GM19455 (cell line): Measurements from ENCODE around the gene ITGAV.
"Not testable (repeated sequence)": the region's sequence is repeated elsewhere in the genome, so short reads cannot be mapped to it uniquely, and the experiment has no call there.

Experiments used
- ATAC-seq: cut with Tn5 transposase; IDR thresholded peaks from one replicate; pipeline ENCODE4 v1.9.1; 2021; ENCODE audit not compliant: unreplicated experiment

The ITGAV gene

DNA sequence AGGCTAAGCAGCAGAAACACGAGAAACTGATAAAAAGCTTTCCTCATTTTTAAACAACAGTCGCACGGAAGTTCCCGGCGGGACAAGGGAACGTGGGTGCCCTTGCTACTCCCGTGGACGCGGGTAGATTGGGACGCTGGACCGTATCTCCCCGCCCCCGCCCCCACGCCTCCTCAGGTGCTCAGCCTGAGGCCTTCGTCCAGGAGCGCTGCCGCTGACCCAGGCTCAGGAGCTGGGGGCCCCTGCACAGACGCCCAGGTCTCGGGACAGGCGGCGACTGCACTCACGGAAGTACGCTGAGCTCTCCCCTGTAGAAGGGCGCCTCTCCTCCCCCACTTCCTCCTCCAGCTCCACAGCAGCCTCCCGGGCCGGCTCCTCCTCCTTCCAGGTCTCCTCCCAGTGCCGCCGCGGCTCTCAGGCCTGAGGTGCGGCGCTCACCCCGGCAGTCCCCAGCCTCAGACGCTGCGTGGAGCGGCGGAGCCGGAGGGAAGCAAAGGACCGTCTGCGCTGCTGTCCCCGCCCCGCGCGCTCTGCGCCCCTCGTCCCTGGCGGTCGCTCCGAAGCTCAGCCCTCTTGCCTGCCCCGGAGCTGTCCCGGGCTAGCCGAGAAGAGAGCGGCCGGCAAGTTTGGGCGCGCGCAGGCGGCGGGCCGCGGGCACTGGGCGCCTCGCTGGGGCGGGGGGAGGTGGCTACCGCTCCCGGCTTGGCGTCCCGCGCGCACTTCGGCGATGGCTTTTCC, at the start of gene ITGAV:
TSS of gene ITGAV (plus strand) at position 445 of the 738 bp plus-strand sequence. CDS start at position 728, 283 bp downstream.
- ATAC-seq: peak; percentile 96

DNA sequence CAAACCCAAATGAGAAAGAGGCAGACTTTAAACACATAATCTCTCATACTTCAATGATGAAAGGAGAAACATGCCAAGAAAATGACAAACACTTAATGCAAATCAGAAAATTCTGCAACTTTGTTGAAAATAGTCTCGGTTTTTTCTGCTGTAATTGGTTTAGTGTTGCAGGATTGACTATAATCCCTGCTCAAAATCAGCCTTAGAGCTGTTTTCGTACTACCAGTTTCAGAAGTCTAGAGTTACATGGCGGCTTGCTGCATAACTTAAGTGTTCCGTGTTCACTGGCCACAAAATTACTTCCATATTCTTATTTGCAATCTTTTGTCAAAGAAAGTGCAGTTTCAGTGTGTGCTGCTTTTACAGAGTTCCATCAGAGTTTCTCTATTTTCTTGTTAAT, 48.9 kb upstream of the ITGAV start:
- ATAC-seq: no peak

DNA sequence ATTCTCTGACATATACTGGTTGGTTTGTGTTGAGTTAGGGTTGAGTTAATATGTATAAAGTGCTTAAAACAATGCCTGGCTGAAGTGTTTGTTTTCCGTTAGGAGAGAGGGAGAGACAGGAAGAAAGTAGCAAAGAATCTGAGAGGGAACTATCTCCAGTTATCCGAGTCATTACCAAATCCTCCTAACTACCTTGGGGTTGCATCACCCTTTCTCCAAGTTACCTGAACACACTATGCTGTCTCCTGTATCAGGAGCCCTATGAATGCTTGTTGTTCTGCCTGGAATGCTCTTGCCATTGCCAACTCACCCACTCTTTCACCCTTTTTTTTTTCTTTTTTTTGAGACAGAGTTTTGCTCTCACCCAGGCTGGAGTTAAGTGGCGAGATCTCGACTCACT, 47.9 kb upstream of the ITGAV start:
- no peak for ATAC-seq

DNA sequence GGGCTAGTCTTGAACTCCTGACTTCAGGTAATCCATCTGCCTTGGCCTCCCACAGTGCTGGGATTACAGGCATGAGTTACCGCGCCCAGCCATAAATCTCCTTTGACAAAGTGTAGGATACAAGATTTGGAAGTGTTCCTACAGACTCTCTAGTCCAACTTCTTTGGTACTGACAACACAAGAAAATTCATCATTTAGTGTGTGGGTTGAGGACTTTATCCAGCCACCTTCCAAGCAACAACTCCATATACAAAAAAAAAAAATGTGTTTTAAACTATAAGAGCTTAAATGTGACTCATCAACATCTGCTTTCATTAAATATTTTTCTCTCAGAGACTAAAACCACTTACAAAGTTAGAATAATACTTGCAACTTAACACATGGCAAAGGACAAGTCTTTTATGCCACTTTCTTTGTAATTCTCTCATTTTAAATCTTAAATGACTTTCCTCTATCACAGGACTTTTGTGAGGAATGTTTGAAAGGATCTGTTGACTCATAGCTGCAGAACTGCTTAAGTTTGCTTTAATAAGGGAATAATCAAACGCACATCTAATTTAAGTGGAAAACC, 46.2 kb upstream of the ITGAV start:
- no peak for ATAC-seq

DNA sequence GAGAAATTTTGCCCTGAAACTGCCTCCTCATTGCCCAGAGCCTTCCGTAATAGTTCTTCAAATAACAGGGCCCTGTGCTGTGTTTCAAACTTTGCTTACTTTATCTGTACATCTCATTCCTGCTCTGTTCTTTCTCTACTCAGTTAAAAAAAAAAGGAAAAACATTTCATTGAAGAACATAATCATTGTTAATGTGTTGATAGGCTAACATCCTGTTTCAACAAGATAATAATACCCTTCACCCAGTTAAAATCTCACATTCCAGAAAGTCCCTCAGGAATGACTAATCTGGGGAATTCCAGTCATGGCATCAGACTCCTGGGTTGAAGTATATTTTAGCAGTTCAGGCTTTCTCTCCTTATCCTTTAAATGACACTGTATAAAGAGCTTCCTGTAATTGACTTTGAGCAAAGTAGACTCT, 45.6 kb upstream of the ITGAV start:
- ATAC-seq: no peak

DNA sequence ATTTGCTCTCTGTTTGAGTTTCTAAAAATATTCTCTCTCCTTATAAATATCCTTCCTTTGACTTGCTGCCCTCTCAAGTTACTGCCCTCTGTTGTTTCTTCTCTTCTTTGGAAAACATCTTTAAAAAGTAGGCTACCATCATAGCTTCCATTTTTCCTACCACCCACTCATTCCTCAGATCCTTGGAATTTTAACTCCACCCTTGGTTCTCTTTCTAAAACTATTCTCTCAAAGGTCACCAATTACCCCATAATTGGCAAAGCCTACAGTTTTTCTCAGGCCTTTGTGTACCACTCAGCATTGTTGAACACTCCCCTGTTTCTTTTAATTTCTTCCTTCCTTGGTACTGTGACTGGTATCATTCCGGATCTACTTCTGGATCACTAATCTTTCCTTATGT, 43.0 kb upstream of the ITGAV start:
- no peak for ATAC-seq

DNA sequence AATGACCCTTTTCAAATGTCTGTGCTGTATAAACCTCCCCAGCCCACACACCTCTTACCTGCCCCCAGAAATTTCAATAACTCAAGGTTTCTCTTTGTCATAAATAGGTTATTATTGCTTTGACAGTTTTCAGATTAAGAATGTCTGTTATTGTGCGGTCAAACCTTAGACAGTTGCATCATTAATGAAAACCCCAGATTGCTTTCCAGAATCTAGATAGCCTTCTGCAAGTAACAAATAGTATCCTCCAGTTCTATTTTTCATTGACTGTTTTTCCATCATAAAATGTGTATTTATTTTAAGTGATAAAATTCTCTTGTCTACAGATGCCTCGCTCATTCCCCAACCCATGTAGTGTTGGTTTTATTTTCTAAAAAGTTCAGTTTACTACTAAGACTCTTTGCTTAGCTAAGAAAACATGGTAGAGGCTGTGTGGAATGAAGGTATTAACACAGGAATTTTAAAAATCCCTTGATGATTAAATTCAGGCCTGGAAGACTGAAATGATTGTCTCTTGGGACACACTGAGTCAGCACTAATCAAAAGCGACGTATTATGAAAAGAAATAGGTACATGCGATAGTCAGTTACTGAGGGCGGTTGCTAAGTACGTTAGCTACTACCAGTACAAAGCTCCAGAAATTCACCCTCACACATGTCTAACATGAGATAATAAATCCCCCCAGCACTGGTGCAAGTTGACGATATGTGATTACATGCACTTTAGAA, 38.4 kb upstream of the ITGAV start:
- no peak for ATAC-seq

DNA sequence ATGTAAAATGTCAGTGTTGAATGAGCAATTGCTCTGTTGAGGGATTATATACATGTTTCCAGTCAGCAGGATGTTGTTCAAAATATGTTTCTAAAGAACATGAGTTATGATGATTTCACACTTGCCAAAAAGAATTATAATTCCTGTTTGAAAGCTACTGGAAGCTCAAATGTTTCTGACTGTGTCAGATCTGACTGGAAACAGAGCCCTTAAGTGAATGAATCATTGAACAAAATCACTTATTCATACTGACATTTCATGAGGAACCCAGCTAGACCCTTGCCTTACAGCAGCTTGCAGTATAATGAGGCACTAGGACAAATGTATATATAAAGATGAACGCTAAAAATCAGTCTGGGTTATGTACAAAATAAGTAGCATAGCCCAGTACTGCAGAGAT, 35.4 kb upstream of the ITGAV start:
- ATAC-seq: no peak

DNA sequence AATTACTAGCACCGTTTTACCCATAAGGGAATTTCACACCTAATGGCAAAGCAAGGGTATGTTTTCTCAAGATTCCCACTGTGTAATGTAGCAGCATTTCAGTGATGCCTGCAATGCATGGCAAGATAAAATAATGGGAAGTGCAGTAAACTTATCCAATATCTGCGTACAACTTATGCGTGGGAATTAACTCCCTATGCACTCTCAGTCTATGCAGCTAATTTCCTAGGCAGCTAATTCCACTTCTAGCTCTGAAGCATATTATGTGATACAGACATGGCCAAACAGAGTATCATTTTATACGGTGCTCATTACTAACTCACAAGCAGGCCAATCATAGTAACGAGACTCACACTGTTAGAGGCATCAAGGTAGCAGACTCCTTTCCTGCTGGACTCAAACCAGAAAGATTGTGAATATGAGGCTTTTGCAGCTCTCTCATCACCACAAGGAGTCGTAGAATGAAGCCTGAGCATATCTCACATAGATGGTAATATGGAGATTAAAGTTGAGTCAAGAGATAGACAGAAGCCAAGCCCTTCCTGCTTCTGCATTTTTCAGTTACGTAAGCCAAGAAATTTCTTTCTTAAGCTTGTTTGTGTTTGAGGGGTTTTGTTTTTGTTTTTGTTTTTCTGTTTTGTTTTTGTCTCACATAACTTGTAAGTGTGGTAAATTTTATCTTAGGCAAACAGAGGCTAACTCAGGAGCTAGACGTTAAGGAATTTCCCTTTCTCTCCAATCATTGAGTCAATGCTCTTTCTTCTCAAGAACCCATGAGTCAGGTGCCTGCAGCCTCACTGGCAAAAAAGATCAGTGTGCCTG, 34.8 kb upstream of the ITGAV start:
- no peak for ATAC-seq

DNA sequence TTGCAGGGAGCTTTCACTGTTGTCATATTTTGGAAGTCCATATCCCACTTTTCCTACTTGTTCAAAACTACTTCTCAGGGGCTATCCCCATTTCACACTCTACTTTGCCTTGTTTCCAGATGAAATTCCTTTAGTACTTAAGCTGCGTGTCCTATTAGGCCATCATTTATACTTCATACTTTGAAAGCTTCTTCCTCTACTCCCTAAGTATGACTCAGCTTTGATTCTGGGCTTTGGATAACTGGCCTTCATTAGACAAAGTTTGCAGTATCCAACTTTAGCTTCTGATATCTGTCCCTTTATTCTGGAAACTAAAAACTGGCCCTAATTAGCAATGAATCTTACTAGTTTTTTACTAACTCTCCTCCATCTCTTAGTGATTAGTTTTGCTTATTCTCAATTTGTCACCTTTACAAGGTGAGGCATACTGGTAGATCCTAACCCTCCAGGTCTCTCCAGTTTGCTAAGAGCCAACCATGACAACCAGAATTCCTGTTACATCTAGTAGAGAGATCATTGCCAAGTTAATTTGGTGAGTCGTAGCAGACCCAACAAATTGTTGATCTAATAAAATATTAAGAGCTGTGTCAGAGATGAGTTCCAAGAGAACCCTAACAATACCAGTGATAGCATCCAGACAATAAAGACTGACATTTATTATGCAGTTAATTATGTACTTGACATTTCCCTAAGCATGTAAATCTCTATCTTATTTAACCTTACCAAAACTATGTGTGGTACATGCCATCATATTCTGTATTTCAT, 31.2 kb upstream of the ITGAV start:
- ATAC-seq: no peak

DNA sequence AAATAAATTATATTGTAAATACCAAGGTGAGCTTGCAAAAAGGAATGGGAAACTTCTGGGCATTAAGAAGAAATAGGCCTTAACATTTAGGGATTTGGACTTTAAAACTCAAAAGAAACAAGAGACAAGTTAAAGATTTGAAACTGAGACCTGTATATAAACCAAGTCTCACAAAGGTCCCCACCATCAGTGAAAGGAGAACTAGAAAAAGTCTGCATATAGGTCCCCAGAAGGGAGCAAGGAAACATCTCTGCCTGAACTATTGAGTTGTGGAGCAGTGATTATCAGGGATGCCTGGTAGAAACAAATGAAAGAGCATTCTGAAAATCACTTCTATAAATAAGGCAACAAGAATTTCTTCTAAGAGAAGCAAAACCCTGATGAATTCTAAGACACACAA, 30.5 kb upstream of the ITGAV start:
- no peak for ATAC-seq

DNA sequence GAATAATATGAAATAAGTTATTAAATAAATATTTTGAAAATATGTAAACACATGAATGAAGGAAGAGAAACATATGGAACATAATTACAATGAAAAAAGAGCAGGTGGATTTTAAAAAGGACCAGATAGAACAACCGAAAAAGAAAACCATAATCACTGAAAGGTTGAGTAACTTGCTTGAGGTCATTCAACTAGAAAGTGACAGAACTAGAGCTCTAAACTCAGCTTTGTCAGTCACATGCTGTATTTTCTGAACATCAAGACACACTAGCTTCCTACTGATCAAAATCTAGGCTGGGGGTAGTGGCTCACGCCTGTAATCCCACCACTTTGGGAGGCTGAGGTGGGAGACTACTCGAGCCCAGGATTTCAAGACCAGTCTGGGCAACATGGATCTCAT, 30.0 kb upstream of the ITGAV start:
- ATAC-seq: no peak

DNA sequence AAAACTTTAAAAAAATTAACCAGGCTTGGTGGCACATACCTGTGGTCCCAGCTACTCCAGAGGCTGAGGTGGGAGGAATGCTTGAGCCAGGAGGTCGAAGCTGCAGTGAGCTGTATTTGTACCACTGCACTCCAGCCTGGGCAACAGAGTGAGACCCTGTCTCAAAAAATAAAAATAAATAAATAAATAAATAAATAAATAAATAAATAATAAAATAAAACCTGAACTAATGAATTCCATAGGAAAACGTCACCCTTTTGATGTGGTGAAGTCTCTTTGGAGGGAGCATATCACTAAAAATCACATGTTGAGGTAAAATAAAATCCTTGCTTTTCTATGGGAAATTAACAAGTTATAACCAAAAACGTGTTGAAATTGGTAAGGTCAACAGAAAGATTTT, 29.6 kb upstream of the ITGAV start:
- ATAC-seq: no peak

DNA sequence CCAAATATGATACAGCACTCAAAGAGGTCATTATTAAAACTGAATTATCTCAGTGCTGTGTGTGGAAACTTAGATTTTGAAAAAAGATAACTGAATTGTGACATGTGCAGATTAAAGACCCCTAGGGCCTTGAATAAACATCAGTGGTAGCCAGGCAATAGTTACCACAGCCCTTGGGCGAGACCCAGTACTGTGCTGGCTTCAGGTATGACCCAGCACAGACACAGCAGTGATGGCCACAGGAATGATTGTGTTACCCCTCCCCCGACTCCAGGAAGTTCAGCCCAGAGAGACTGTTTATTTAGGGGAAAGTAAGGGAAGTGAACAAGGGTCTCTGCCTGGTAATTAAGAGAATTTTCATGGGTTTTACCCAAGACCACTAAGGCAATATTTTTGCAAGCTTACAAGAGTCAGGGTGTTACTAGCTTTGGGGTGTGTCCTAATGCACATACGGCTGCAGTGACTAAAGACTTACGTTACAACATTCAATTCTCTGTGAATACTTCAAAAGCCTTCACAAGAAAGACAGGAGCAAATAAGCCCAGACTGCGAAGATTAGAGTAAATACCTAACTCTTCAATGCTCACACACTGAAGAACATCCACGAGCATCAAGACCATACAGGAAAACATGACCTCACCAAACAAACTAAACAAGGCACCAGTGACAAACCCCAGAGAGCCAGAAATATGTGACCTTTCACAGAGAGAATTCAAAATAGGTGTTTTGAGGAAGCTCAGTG, 28.2 kb upstream of the ITGAV start:
- no peak for ATAC-seq

DNA sequence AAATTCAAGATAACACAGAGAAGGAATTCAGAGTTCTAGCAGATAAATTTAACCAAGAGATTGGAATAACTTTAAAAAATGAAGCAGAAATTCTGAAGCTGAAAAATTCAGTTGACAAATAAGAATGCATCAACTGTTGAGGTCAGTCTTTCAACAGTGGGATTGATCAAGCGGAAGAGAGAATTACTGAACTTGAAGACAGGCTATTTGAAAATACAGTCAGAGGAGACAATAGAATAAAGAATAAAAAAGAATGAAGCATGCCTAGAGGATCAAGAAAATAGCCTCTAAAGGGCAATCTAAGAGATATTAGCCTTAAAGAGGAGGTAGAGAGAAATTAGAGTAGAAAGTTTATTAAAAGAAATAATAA, 27.7 kb upstream of the ITGAV start:
- ATAC-seq: no peak

DNA sequence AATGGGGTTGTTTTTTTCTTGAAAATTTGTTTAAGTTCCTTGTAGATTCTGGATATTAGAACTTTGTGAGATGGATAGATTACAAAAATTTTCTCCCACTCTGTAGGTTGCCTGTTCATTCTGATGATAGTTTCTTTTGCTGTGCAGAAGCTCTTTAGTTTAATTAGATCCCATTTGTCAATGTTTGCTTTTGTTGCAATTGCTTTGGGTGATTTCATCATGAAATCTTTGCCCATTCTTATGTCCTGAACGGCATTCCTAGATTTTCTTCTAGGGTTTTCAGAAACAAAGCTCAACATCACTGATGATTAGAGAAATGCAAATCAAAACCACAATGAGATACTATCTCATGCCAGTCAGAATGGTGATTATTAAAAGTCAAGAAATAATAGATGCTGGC, 21.3 kb upstream of the ITGAV start:
- ATAC-seq: not testable (repeated sequence)

DNA sequence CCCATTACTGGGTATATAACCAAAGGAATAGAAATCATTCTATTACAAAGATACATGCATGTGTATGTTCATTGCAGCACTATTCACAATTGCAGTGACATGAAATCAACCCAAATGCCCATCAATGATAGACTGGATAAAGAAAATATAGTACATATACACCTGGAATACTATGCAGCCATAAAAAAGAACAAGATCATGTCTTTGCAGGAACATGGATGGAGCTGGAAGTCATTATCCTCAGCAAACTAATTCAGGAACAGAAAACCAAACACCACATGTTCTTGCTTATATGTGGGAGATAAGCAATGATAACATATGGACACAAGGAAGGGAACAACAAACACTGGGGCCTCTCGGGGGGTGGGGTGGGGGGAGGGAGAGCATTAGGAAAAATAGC, 20.7 kb upstream of the ITGAV start:
- ATAC-seq: not testable (repeated sequence)

DNA sequence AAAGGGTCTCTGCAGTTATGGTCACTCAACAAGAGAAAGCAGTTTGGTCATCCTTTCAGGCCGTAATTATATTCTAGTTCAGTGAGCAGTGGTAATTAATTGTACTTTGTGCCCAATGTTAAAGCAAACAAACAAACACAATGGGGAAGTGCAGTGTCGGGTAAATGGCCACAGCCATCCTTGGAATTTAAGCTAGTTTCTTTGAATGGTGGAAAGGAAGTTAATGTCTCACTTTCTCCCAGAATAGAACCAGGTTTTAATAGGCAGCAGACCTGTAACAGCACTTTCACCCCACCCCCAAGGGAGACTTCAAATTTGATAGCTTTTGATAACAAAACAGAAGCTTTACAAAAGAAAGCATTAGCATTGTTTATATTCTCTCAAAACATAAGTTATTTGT, 20.0 kb upstream of the ITGAV start:
- ATAC-seq: no peak

DNA sequence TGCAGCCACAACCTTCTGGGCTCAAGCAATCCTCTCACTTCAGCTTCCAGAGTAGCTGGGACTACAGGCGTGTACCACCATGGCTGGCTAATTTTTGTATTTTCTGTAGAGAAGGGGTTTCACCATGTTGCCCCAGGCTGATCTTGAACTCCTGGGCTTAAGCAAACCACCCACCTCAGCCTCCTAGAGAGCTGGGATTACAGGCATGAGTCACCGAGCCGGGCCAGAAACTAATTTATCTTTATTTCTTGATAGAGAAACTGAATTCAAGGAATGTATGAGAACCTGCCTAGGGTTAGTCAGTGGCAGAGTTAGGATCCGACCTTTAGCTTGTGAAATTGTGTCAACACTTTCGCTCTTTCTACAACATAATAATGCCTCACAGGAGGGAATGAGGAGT, 19.3 kb upstream of the ITGAV start:
- ATAC-seq: no peak

DNA sequence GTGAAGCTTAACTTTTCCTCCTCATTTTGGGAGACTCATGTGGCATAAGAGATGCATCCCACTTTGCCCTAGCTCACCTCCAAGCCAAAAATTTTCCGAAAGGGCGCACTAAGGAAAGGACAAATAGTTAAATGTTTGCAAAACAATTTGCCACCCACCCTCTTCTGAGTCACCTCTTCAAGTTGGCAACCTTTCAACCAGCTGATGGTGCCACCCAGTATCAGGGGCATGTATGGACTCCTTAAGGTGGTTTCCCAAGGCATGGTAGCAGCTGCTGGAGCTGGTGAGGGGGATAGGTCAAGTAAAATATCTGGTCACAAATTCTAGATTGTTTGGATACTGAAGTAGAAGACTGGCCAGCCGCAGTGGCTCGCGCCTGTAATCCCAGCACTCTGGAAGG, 17.2 kb upstream of the ITGAV start:
- ATAC-seq: no peak
